ENCODE data around the gene NCKAP1. TPM values are rescaled to one million over a fixed set of nuclear protein-coding genes. Genes with fewer than 3 reads are reported as not detected.

Gene NCKAP1
- total and polyA plus RNA-seq, 2 of the 4 experiments (the other 2 are of a cell fraction): 91.1 to 160 TPM

GRCh38 chr2:183011743-183012142, 26.5 kb downstream of the NCKAP1 start:
- no peak overlapping the region for H3K4ac ChIP-seq (ENCODE audit: low read depth, low read length)
- no peak overlapping the region for H2BK20ac ChIP-seq (ENCODE audit: low read depth, low read length)
- no peak overlapping the region for H4K5ac ChIP-seq (ENCODE audit: low read depth, low read length)
- H3K56ac ChIP-seq (ENCODE audit: extremely low read depth, insufficient read depth, low read length): no peak overlapping the region
- H2BK15ac ChIP-seq (ENCODE audit: low read depth, low read length): no peak overlapping the region
- H3K79me1 ChIP-seq (ENCODE audit: low read depth in 1 of 2, low read length in 2 of 2): peaks cover 39 to 52% of the 10 kb centered on the region in 2 experiments
- no peak overlapping the region for H3K9ac ChIP-seq (ENCODE audit: low read depth, low read length)
- H3K14ac ChIP-seq (replicated peaks; ENCODE audit: low read depth, low read length): no peak overlapping the region
- WGBS, 2 experiments (ENCODE audit: extremely low coverage in 2 of 2, insufficient read length in 1 of 2): no CpG with 5 or more reads among the region's 2 CpGs
- peaks cover 23% of the 10 kb centered on the region for H3K9me1 ChIP-seq (ENCODE audit: insufficient read depth, low read length)
- H4K20me1 ChIP-seq (ENCODE audit: insufficient read depth, low read length): peaks cover 72% of the 10 kb centered on the region
- H3K4me2 ChIP-seq (ENCODE audit: low read depth, low read length): no peak overlapping the region
- peaks cover 4% of the 10 kb centered on the region for H3K4me1 ChIP-seq (ENCODE audit: control insufficient read depth, insufficient read depth, low read length)
- no peak overlapping the region for H4K8ac ChIP-seq (ENCODE audit: low read depth in 2 of 2, low read length in 2 of 2)
- CTCF ChIA-PET: no interaction called here
- no peak overlapping the region for H2AK9ac ChIP-seq (replicated peaks; ENCODE audit: low read depth, low read length, poor library complexity)
- no peak overlapping the region for H3K18ac ChIP-seq (ENCODE audit: low read depth, low read length)
- H4K91ac ChIP-seq (ENCODE audit: insufficient read depth, low read depth, low read length): no peak overlapping the region
- BruUV-seq (replicated peaks): no TSS peak
- H2AK5ac ChIP-seq (ENCODE audit: low read depth, low read length): no peak overlapping the region
- ATAC-seq (ENCODE audit: low read depth) (no peak), DNase-seq (no peak)
- TF ChIP-seq RFX5 (IDR thresholded peaks at IDR 0.05; ENCODE audit: low read depth, low read length): no peak
- no peak for TF ChIP-seq USF2 (IDR thresholded peaks at IDR 0.05; ENCODE audit: low read depth, low read length)
- no peak for TF ChIP-seq SMC3 (IDR thresholded peaks at IDR 0.05; ENCODE audit: low read depth, low read length)
- no peak for TF ChIP-seq RAD21 (IDR thresholded peaks at IDR 0.05; ENCODE audit: low read length)
- TF ChIP-seq CHD1 (IDR thresholded peaks at IDR 0.05; ENCODE audit: low read depth, low read length): no peak
- no peak for TF ChIP-seq CTCF (conservative IDR thresholded peaks at IDR 0.05; ENCODE audit: low read depth, low read length)
- no peak for TF ChIP-seq MXI1 (IDR thresholded peaks at IDR 0.05; ENCODE audit: borderline replicate concordance, low read depth, low read length)
- no peak for TF ChIP-seq BHLHE40 (IDR thresholded peaks at IDR 0.05; ENCODE audit: low read depth, low read length)
- TF ChIP-seq POLR2A (IDR thresholded peaks at IDR 0.05; ENCODE audit: low read depth, low read length): no peak
- no peak for TF ChIP-seq FOS (IDR thresholded peaks at IDR 0.05; ENCODE audit: low read depth, low read length)
- TF ChIP-seq ELK1 (IDR thresholded peaks at IDR 0.05; ENCODE audit: borderline replicate concordance, low read depth, low read length): no peak
- no peak for TF ChIP-seq CEBPB (IDR thresholded peaks at IDR 0.05; ENCODE audit: low read depth, low read length)
- no peak for TF ChIP-seq MAZ (IDR thresholded peaks at IDR 0.05; ENCODE audit: borderline replicate concordance, low read depth, low read length)
- TF ChIP-seq RCOR1 (IDR thresholded peaks at IDR 0.05; ENCODE audit: insufficient replicate concordance, low read length): no peak
- TF ChIP-seq NFE2L2 (IDR thresholded peaks at IDR 0.05; ENCODE audit: low read depth, low read length): no peak
- TF ChIP-seq MAFK (IDR thresholded peaks at IDR 0.05; ENCODE audit: low read depth, low read length): no peak
- no peak overlapping the region for H2AFZ ChIP-seq (replicated peaks; ENCODE audit: low read length, poor library complexity)
- dilution Hi-C loops (cut with HindIII; ENCODE audit: low sequenced_read_pairs, unreplicated experiment): no loop called here
- intact Hi-C loops (cut with micrococcal nuclease): no loop called here
- no peaks in the 10 kb centered on the region for H3K27me3 ChIP-seq (ENCODE audit: control insufficient read depth, insufficient read depth, low read length)
- no peak overlapping the region for H3K23ac ChIP-seq (ENCODE audit: low read depth, low read length)
- H3K36me3 ChIP-seq (ENCODE audit: control insufficient read depth, insufficient read depth, low read length): peaks cover 2% of the 10 kb centered on the region
- no peak overlapping the region for H2BK5ac ChIP-seq (ENCODE audit: low read depth, low read length, poor library complexity, severe bottlenecking)
- POLR2A ChIA-PET (ENCODE audit: unreplicated experiment): no interaction called here
- H2BK120ac ChIP-seq (ENCODE audit: low read depth, low read length): no peak overlapping the region
- no peaks in the 10 kb centered on the region for H3K9me3 ChIP-seq (ENCODE audit: control insufficient read depth, insufficient read depth, low read length)
- in situ Hi-C loops (cut with MboI; ENCODE audit: low sequenced_read_pairs): no loop called here
- no peak overlapping the region for H3K27ac ChIP-seq (ENCODE audit: insufficient read depth, low read length)
- no peak overlapping the region for H3K4me3 ChIP-seq (ENCODE audit: insufficient read depth, low read depth, low read length)
